Activated T-cell treated with anti-CD3 and anti-CD28 coated beads, Interleukin-2, amount 50 U/mL, for 24 hours (primary cell): ENCODE measurements around the gene FOXS1.

Experiments
- DNase-seq: peaks from one replicate; pipeline ENCODE4 v3.0.0-alpha.2; 2020
- H3K27ac Mint-ChIP-seq: 2 replicates; pipeline ENCODE4 v1.8.0; 2020; ENCODE audit warnings: mild to moderate bottlenecking, mixed read lengths
- H3K27me3 Mint-ChIP-seq: 2 replicates; pipeline ENCODE4 v1.8.0; 2020; ENCODE audit warnings: mixed read lengths
- H3K36me3 Mint-ChIP-seq: 2 replicates; pipeline ENCODE4 v1.8.0; 2020; ENCODE audit warnings: low read depth, mixed read lengths
- H3K4me1 Mint-ChIP-seq: 2 replicates; pipeline ENCODE4 v1.8.0; 2020; ENCODE audit warnings: low read depth, mixed read lengths
- H3K4me3 Mint-ChIP-seq: 2 replicates; pipeline ENCODE4 v1.8.0; 2020; ENCODE audit warnings: mild to moderate bottlenecking, moderate library complexity, mixed read lengths
- H3K9me3 Mint-ChIP-seq: 2 replicates; pipeline ENCODE4 v1.8.0; 2020; ENCODE audit warnings: mixed read lengths

FOXS1 gene

DNA sequence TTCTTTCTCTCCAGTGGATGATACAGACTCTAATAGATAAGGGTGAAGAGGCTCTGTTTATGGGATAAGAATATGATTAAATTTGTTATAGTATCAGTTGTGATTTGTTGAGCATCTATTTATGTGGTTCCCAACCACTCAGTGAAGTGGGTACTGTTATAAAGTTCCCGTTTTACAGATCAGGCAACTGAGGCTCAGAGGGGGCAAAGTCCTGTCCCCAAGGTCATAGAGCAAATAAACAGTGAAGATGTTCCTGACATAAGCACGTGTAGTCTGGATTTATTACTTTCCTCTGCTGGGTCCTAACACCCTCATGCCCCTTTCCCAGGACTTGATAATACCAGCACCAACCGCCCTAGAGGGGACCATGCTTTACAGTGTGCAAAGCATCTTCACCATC lies 20.8 kb upstream of the FOXS1 start:
- no peak overlapping the region for H3K4me3 Mint-ChIP-seq
- no peak overlapping the region for H3K27ac Mint-ChIP-seq
- no peaks in the 10 kb centered on the region for H3K36me3 Mint-ChIP-seq
- H3K4me1 Mint-ChIP-seq, result peaks cover 14% of the 10 kb centered on the region
- no peak for DNase-seq
- peaks cover 33% of the 10 kb centered on the region for H3K27me3 Mint-ChIP-seq
- no peaks in the 10 kb centered on the region for H3K9me3 Mint-ChIP-seq

DNA sequence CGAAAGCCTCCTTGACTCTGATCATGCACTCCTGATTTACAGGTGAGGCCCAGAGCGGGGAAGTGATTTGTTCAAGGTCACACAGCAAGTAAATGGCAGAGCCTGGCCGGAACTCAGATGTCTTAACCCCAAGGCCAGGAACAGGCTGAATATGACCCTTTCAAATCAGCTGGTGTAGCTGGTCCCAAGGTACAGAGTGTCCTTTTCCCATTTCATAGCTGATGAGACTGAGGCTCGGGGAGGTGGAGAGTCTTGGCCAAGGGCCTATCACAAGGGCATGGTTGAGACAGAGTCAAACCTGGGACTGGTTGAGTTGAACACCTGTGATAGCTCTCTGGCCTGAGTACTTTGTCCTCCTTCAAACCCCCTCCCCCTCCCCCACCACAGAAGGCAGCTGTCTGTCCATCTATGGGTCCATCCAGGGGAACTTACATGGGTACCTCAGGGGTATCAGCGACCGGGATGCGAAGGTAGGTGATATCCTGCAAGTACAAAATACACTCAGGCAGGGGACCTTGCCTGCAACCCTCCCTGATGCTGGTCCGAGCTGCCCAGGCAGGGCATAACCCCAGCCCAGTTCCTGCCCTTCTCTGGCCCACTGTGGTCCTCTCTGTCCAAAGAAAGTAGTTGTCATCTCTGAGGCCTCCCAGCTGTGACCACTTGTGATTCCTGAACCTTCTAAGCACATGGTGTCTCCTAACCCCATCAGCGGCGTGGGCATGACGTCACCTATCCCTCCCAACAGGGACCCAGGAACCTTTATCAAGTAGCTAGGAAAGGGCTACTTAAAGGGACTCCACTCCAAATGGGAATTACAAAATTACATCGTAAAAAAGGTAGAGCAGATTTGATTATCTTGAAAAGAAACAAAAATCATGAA lies 19.4 kb upstream of the FOXS1 start:
- Mint-ChIP-seq H3K27ac (no peak overlapping the region), H3K4me1 (peaks cover 7% of the 10 kb centered on the region), H3K9me3 (no peaks in the 10 kb centered on the region), H3K36me3 (no peaks in the 10 kb centered on the region), H3K27me3 (peaks cover 34% of the 10 kb centered on the region), H3K4me3 (no peak overlapping the region)
- DNase-seq, result peak; percentile 16

DNA sequence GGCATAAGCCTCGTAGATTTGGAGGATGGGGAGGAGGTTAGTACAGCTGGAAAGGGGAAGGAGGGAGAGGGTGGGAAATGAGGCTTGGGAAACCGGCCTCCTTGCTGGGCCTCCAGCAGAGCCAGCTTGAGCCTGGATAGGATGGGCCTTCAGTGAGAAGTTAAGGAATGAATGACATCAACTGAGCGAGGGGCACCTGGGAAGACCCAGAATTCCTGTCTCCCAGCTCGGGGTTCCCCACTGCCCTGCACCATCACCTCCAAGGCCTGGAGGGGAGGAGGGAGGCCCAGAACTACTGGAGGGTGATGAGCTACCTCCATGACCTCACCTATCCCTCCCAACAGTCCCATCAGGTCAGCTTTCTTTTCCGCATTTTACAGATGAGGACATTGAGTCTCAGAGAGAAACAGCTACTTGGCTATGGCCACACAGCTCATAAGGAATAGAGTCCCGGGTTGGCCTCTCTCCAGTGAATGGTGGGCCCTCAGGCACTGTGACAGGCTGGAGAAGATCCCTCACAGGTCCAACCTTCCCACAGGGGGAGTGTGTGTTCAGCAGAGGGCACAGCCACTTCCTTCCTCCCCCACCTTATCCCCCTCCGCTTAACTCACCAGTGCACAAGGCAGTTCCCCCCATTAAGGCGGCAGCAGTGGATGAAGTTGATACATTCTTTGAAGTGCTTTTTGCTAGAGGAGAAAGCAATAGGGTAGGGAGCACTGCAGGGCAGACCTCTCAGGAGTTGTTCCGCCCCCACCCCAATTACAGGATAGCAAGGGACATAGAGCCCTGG lies 18.1 kb upstream of the FOXS1 start:
- H3K27ac Mint-ChIP-seq, result no peak overlapping the region
- H3K36me3 Mint-ChIP-seq, result no peaks in the 10 kb centered on the region
- DNase-seq, result peak; percentile 23
- H3K27me3 Mint-ChIP-seq, result peaks cover 34% of the 10 kb centered on the region
- no peaks in the 10 kb centered on the region for H3K9me3 Mint-ChIP-seq
- no peak overlapping the region for H3K4me3 Mint-ChIP-seq
- peaks cover 5% of the 10 kb centered on the region for H3K4me1 Mint-ChIP-seq

DNA sequence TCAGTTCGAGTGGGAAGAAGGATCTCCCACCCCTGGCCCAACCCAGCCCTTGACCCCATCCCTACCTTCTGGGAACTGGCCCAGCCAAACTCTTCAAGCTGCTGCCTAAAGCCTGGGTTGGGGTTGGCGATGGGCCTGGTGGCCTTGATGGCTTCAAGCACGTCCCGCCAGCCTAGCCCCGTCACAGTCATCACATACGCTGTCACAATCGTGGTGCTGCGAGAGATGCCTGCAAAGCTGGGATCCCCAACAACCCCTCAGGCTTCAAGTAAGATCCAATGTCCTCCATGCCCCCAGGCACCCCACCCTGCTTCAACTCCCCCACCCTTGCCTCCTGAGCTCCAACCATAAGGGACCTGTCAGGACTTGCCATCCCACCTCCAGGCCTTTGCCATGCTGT lies 17.1 kb upstream of the FOXS1 start:
- peak; percentile 28 for DNase-seq
- no peaks in the 10 kb centered on the region for H3K9me3 Mint-ChIP-seq
- H3K4me1 Mint-ChIP-seq, result peaks cover 5% of the 10 kb centered on the region
- H3K36me3 Mint-ChIP-seq, result no peaks in the 10 kb centered on the region
- peaks cover 33% of the 10 kb centered on the region for H3K27me3 Mint-ChIP-seq
- H3K4me3 Mint-ChIP-seq, result no peak overlapping the region
- no peak overlapping the region for H3K27ac Mint-ChIP-seq

DNA sequence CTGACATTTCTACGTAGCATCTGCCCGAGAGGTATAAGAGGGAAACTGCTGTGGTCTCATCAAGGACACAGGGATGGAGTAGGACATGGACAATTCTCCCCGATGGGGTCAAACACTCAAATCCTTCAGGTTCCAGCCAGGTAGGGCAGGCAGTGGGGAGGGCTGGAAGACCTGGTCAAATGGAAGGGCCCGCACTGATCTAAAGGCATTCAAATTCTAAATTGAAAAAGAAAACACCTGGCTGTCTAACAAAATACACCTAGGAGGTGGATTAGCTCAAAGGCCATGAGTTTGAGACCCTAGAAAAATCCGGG lies 16.7 kb upstream of the FOXS1 start:
- Mint-ChIP-seq H3K27me3 (peaks cover 33% of the 10 kb centered on the region), H3K9me3 (no peaks in the 10 kb centered on the region), H3K4me1 (peaks cover 5% of the 10 kb centered on the region), H3K4me3 (peak overlapping the region; percentile 41), H3K27ac (no peak overlapping the region), H3K36me3 (no peaks in the 10 kb centered on the region)
- DNase-seq, result no peak

DNA sequence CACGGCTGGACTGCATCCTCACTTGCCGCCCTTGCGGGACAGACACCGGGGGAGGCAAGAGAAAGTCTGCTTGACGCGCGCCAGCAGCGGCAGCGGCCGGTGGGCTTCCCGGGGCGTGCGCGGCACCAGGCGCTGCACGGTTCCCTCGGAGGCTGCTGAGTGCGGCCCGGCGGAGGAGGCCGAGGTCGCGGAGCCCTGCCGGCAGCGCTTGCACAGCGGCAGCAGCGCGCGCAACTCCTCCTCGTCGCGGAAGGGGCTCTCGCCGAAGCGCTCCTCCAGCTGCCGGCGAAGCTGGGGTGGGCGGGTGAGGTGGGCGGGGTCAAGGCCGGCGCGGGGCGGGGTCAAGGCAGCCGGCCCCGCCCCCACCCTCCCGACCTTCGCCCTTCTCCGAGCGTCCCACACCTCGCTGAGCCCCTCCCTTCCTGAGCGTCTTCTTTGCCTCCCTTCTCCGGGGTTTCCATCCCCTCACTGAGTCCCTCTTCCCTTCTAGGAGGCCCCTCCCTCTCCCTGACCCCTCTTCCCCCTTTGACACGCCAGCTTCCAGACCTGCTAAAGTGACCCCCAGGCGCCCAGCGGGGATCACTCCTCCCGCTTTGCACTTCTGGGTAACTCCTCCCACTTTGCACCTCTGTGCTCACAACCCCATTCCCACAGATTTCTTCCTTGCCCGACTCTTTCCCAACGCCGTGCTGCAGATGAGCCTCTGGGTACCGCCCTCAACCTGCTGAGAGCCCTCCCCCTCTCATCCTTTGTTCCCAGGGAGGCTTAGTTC lies 16.2 kb upstream of the FOXS1 start:
- H3K36me3 Mint-ChIP-seq, result no peaks in the 10 kb centered on the region

DNA sequence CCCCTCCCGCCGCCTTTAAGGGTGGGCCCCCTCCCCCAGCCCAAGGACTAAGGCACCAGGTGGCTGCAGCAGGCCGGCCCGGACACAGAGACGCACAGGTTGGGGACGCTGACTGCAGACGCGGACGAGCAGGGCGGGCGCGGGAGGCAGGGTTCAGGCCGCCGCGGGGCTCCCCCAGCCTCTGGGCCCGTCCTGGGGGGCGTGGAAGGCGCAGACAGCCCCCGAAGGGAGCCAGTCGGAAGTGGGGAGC lies 15.7 kb upstream of the FOXS1 start:
- no peaks in the 10 kb centered on the region for H3K36me3 Mint-ChIP-seq

More for the DNA sequence above, 16.2 kb upstream of the FOXS1 start:
- Mint-ChIP-seq H3K4me3 (peak overlapping the region; percentile 41), H3K4me1 (peaks cover 5% of the 10 kb centered on the region), H3K27ac (no peak overlapping the region), H3K27me3 (peaks cover 33% of the 10 kb centered on the region), H3K9me3 (no peaks in the 10 kb centered on the region)
- DNase-seq, result peak; percentile 77

DNA sequence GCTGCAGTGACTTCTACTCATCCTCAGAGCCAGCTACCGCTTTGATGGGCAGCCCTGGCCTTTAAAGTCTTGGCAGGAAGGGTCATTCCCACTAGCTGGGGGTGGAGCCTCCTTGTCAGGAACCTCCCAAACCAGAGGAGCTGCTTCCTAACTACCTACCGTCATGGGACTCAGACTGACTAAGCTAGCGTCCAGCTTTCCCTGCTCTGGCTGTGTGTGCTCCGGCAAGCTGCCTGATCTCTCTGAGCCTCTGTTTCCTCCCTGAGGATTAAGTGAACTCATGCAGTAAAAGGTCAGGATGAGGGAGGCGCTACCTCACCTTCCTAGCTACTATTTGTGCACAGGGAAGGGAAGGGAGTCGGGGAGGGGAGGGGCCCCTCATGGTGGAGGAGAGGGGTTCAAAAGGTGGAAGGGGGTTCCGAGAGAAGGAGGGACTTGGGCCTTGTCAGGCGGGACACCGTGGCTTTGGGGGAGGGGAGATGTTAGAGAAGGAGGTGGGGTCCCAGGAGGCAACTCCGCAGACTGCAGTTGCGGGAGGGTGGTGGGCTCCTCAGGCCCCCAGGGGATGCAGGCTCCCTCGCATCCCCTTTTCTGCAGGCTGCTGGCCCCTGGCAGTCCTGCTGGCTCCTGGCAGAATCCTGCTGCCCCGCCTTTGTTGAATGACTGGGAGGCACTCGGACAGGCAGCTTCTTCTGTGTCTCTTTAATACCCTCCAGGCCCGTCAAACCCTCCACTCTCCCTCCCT lies 15.2 kb upstream of the FOXS1 start:
- Mint-ChIP-seq H3K27ac (no peak overlapping the region), H3K4me1 (peaks cover 5% of the 10 kb centered on the region), H3K36me3 (no peaks in the 10 kb centered on the region), H3K4me3 (peak overlapping the region; percentile 25), H3K27me3 (peaks cover 33% of the 10 kb centered on the region), H3K9me3 (no peaks in the 10 kb centered on the region)
- no peak for DNase-seq

More for the DNA sequence above, 15.7 kb upstream of the FOXS1 start:
- DNase-seq, result no peak
- Mint-ChIP-seq H3K9me3 (no peaks in the 10 kb centered on the region), H3K27me3 (peaks cover 33% of the 10 kb centered on the region), H3K4me3 (peak overlapping the region; percentile 25), H3K27ac (no peak overlapping the region), H3K4me1 (peaks cover 5% of the 10 kb centered on the region)

DNA sequence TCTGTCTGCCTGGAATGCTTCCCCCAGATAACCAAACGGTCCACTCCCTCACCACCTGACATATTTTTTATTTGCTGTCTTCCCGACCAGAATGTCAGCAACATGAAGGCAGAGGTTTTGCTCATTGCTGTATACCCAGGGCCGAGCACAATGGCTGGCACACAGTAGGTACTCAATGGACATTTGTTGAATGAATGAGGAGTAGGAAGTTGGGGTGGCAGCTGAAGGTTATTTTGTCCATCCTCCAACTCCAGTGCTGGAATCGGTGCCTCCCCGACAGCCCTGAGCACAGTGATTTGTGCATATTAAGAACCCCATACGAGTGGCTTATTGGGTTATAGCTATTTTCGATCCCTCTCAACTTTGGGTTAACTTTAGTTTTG lies 14.6 kb upstream of the FOXS1 start:
- no peak overlapping the region for H3K27ac Mint-ChIP-seq
- peaks cover 5% of the 10 kb centered on the region for H3K4me1 Mint-ChIP-seq
- H3K36me3 Mint-ChIP-seq, result no peaks in the 10 kb centered on the region
- H3K9me3 Mint-ChIP-seq, result no peaks in the 10 kb centered on the region
- H3K27me3 Mint-ChIP-seq, result peaks cover 33% of the 10 kb centered on the region
- no peak overlapping the region for H3K4me3 Mint-ChIP-seq
- DNase-seq, result no peak

DNA sequence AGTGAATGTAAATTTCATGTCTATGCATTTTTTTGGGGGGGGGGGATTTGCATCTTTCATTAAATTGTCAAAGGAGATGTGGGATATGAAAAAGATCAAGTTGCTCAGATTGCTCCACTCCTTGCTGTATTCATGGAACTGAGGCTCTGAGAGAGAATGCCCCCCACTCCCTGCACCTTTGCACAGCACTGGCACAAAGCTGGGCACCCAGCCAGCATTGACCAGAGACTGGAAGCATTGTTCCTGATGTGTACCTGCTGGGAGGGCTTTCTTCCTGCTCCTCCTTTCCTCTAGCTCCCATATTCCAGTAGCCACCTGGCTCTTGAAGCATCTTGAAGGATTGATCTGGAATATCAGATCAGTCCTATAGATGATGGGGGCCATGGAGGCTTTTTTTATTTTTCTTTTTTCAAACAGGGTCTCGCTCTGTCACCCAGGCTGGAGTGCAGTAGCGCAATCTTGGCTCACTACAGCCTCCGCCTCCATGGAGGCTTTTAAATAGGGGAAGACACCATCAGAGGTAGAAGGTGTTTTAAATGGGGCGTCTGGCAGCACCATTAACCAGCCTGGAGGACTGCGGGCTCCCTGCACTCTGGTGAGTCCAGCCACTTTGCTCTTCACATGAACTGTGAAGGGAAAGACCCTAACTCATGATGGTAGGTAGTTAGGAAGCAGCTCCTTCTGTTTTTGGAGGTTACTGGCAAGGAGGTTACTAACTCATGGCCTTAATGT lies 14.0 kb upstream of the FOXS1 start:
- Mint-ChIP-seq H3K9me3 (no peaks in the 10 kb centered on the region), H3K4me3 (no peak overlapping the region), H3K36me3 (no peaks in the 10 kb centered on the region), H3K27ac (no peak overlapping the region), H3K27me3 (peaks cover 33% of the 10 kb centered on the region), H3K4me1 (peaks cover 5% of the 10 kb centered on the region)
- no peak for DNase-seq

DNA sequence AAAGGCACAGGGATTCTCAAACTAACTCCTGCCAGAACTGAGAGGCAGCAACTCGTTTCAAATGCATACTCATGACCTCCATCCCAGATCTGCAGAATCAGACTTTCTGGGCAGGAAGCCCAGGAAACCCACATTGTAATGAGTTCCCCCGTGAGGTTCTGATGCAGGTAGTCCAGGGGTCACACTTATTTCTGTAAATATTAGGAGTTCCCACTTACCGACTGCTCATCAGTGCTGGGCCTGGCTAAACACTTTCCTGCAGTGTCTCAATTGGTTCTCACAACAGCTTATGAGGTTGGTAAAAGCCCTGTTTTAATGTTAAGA lies 13.3 kb upstream of the FOXS1 start:
- Mint-ChIP-seq H3K36me3 (no peaks in the 10 kb centered on the region), H3K27ac (no peak overlapping the region), H3K4me3 (no peak overlapping the region), H3K27me3 (peaks cover 33% of the 10 kb centered on the region), H3K9me3 (no peaks in the 10 kb centered on the region), H3K4me1 (peaks cover 5% of the 10 kb centered on the region)
- no peak for DNase-seq

DNA sequence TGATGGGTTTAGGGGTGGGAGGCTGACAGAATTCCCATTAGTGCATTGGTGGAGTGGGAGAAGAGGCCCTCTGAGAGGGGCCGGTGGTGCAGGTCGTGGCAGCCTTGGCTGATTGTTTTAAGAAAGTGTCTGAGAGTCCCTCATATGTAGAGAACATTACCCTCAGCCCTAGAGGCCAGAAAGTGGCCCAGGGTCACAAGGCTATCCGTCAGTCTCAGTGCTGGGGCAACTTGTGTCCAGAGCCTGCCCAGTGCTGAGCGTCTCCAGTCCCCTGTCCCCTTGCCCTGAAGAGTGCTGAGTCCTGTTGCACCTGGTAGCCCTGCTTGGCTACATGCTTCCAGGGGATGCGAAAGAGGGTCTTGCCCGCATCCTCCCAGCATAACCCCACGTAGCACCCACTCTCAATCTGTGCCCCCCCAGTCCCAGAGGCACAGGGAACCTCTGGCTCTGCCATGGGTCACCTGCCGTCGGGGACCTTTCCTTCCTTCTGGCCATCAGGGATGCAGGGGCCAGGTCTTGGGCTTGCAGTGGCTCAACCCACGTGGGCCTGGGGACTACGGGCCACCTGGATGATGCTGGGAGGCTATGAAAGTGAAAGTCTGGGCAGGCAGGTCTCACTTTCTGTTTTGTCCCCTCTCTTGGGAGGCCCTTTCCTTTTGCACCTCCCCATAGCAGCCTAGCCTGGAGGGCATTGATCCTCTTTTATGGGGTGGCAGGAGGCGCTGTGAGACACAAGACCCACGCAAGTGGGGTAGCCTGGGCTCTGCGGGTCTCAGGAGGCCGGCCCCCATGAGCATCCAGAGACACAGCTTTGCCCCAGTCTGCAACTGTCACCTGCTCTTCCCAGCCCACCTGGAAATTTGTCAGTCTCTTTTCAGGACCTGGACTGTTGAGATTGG lies 12.7 kb upstream of the FOXS1 start:
- H3K27ac Mint-ChIP-seq, result no peak overlapping the region
- no peaks in the 10 kb centered on the region for H3K9me3 Mint-ChIP-seq
- no peak for DNase-seq
- H3K36me3 Mint-ChIP-seq, result no peaks in the 10 kb centered on the region
- H3K27me3 Mint-ChIP-seq, result peaks cover 33% of the 10 kb centered on the region
- no peak overlapping the region for H3K4me3 Mint-ChIP-seq
- H3K4me1 Mint-ChIP-seq, result peaks cover 5% of the 10 kb centered on the region

DNA sequence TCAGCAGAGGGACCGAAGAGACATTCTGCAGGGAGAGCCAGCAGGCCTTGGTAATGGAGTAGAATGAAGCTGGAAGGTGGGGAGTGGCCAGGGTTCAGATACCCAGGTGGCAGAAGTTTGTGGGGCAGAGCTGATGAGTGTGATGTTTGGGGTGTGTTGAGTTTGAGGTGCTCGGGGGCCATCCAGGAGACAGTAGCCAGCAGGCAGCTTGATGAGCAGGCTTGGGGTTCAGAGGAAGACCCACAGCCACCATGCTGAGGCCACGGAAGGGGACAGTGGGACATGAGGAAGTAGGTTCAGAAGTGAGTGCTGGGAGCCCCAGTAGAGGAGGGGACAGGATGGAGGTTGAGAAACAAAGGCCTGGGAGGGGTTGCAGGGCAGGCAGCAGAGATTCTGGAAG lies 11.1 kb upstream of the FOXS1 start:
- H3K4me1 Mint-ChIP-seq, result peaks cover 1% of the 10 kb centered on the region
- DNase-seq, result no peak
- H3K4me3 Mint-ChIP-seq, result no peak overlapping the region
- H3K9me3 Mint-ChIP-seq, result no peaks in the 10 kb centered on the region
- no peaks in the 10 kb centered on the region for H3K36me3 Mint-ChIP-seq
- H3K27ac Mint-ChIP-seq, result no peak overlapping the region
- H3K27me3 Mint-ChIP-seq, result peaks cover 32% of the 10 kb centered on the region
